Measurements from ENCODE around the gene TRPM4.

DNA sequence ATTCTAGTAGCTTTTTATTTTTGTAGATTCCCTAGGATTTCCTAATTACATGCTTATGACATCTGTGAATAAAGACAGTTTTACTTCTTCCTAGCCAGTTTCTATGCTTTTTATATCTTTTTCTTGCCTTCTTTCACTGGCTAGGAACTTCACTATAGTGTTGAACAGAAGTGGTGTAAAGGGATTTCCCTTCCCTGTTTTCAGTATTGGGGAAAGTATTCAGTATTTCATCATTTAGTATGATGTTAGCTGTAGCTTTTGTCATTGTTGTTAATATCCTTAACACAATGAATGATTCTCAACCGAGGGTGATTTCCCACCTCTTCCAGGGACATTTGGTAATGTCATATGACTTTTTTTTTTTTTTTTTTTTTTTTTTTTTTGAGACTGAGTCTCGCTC is 90.1 kb downstream of the TRPM4 start:
- no peak for TF ChIP-seq EGR1 (IDR thresholded peaks at IDR 0.05)
- no peak for TF ChIP-seq CREB1 (IDR thresholded peaks at IDR 0.05; ENCODE audit: low read depth)
- TF ChIP-seq, protein P1, sequence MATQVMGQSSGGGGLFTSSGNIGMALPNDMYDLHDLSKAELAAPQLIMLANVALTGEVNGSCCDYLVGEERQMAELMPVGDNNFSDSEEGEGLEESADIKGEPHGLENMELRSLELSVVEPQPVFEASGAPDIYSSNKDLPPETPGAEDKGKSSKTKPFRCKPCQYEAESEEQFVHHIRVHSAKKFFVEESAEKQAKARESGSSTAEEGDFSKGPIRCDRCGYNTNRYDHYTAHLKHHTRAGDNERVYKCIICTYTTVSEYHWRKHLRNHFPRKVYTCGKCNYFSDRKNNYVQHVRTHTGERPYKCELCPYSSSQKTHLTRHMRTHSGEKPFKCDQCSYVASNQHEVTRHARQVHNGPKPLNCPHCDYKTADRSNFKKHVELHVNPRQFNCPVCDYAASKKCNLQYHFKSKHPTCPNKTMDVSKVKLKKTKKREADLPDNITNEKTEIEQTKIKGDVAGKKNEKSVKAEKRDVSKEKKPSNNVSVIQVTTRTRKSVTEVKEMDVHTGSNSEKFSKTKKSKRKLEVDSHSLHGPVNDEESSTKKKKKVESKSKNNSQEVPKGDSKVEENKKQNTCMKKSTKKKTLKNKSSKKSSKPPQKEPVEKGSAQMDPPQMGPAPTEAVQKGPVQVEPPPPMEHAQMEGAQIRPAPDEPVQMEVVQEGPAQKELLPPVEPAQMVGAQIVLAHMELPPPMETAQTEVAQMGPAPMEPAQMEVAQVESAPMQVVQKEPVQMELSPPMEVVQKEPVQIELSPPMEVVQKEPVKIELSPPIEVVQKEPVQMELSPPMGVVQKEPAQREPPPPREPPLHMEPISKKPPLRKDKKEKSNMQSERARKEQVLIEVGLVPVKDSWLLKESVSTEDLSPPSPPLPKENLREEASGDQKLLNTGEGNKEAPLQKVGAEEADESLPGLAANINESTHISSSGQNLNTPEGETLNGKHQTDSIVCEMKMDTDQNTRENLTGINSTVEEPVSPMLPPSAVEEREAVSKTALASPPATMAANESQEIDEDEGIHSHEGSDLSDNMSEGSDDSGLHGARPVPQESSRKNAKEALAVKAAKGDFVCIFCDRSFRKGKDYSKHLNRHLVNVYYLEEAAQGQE (IDR thresholded peaks at IDR 0.05; ENCODE audit: low read depth) = no peak
